Measurements from ENCODE around the gene CILP. TPM values are rescaled to one million over a fixed set of nuclear protein-coding genes. Genes with fewer than 3 reads are reported as not detected.

The CILP gene
- 0.29 and 5.0 TPM in 2 replicates for total RNA-seq

GRCh38 chr15:65210770-65211481 is at the start of gene CILP:
Gene CILP (minus strand): TSS chr15:65211473. CDS start chr15:65209755, 1,718 bp downstream.

GRCh38 chr15:65184868-65185717 is 26.2 kb downstream of the CILP start, which contains the start of gene CLPX:
Gene CLPX (minus strand): TSS chr15:65185342. CDS start chr15:65185153, 189 bp downstream.

Other genes with a start within 250 kb of the CILP start
- 99.6 and 106 TPM in 2 replicates for gene SPG21, start 221.6 kb downstream of the CILP start, total RNA-seq
- gene MTFMT, start 181.8 kb downstream of the CILP start, total RNA-seq, result 26.6 and 29.1 TPM in 2 replicates
- gene SLC51B, start 166.1 kb downstream of the CILP start, total RNA-seq, result 0.66 and 1.5 TPM in 2 replicates
- 86.5 and 108 TPM in 2 replicates for gene RASL12, start 143.5 kb downstream of the CILP start, total RNA-seq
- under 0.01 and 0.17 TPM in 2 replicates for gene KBTBD13, start 134.7 kb downstream of the CILP start, total RNA-seq
- 1.5 and 2.0 TPM in 2 replicates for gene UBAP1L, start 96.3 kb downstream of the CILP start, total RNA-seq
- gene PDCD7, start 77.7 kb downstream of the CILP start, total RNA-seq, result 25.3 and 26.1 TPM in 2 replicates
- 28.1 and 61.2 TPM in 2 replicates for gene CLPX, start 26.1 kb downstream of the CILP start, total RNA-seq
- gene PARP16, start 75.4 kb upstream of the CILP start, total RNA-seq, result 2.9 and 3.0 TPM in 2 replicates
- gene RNU5A-1, start 84.6 kb upstream of the CILP start, total RNA-seq, result not detected in 2 replicates
- not detected in 2 replicates for gene RNU5B-1, start 93.2 kb upstream of the CILP start, total RNA-seq
- not detected in 2 replicates for gene IGDCC3, start 166.5 kb upstream of the CILP start, total RNA-seq
- 0.58 and 5.1 TPM in 2 replicates for gene IGDCC4, start 211.5 kb upstream of the CILP start, total RNA-seq

Measured in smooth muscle cell of trachea (primary cell).